GM12878 (cell line): ENCODE measurements around the gene NCKAP5L. TPM values are rescaled to one million over a fixed set of nuclear protein-coding genes. Genes with fewer than 3 reads are reported as not detected.

Source experiments
- CBFB ChIP-seq: IDR thresholded peaks from 2 replicates; pipeline ENCODE4 v1.6.1; 2016; ENCODE audit warnings: antibody characterized with exemption, low read depth
- DPF2 ChIP-seq: fragments of 450-650 bp; IDR thresholded peaks from 2 replicates; pipeline ENCODE4 v1.6.1; 2017; ENCODE audit warnings: mild to moderate bottlenecking
- FOS ChIP-seq: IDR thresholded peaks from 3 replicates; pipeline ENCODE4 v1.6.1; 2011; ENCODE audit warnings: borderline replicate concordance; ENCODE audit not compliant: insufficient read length; ENCODE audit errors: extremely low read depth
- GATAD2B ChIP-seq: fragments of 450-650 bp; conservative IDR thresholded peaks from 2 replicates; pipeline ENCODE4 v1.6.1; 2017; ENCODE audit warnings: low read depth, mild to moderate bottlenecking, moderate library complexity
- SPI1 ChIP-seq: IDR thresholded peaks from 2 replicates; pipeline ENCODE4 v1.6.1; 2011; ENCODE audit warnings: low read depth, mild to moderate bottlenecking, low read length, moderate library complexity, borderline replicate concordance; ENCODE audit not compliant: insufficient read depth
- polyA plus RNA-seq, 11 experiments: library from polyadenylated mRNA; depleted of rRNA in 4 of 11; unstranded in 6 of 11; stranded (reverse) in 5 of 11; fragments of >200 nt; fragmentation: Nextera tagmentation in 4 of 11; fragmentation: Illumina TruSeq in 1 of 11; extraction: Ambion mirVana in 4 of 11; extraction: Trizol in 1 of 11; gene quantifications; 1 replicate in 1 of 11; 2 replicates in 10 of 11; pipeline versions ENCODE4 v1.2.1 to v1.2.3, GENCODE V29; 2011 to 2016; ENCODE audit warnings: inconsistent platforms in 2 of 11, missing spikeins in 2 of 11, low read depth in 1 of 11
- total RNA-seq, 4 experiments: library from RNA; depleted of rRNA in 3 of 4; stranded (reverse); fragments of >200 nt in 3 of 4; fragmentation: Illumina TruSeq in 1 of 4; extraction: Trizol in 1 of 4; gene quantifications; 2 replicates each; pipeline versions ENCODE4 v1.2.1 to v1.2.3, GENCODE V29; 2013 to 2021
- TF ChIP-seq, protein P1 (sequence below): fragments of 450-650 bp; formaldehyde crosslinking; IDR thresholded peaks from 2 replicates; pipeline ENCODE4 v1.4.0; 2022; ENCODE audit warnings: mild to moderate bottlenecking, moderate library complexity
- TF ChIP-seq, protein P2 (sequence below): fragments of 450-650 bp; conservative IDR thresholded peaks from 2 replicates; pipeline ENCODE4 v1.6.1; 2017; ENCODE audit warnings: mild to moderate bottlenecking, moderate library complexity
- TF ChIP-seq, protein P3 (sequence below): fragments of 450-650 bp; IDR thresholded peaks from 2 replicates; pipeline ENCODE4 v1.6.1; 2016; ENCODE audit warnings: mild to moderate bottlenecking, moderate library complexity, borderline replicate concordance

Gene NCKAP5L
- total and polyA plus RNA-seq, 10 of the 15 experiments (the other 5 are each of a cell fraction or from before 2014, with no cell fraction given) = 0.03 to 15.8 (median 4.4) TPM

DNA sequence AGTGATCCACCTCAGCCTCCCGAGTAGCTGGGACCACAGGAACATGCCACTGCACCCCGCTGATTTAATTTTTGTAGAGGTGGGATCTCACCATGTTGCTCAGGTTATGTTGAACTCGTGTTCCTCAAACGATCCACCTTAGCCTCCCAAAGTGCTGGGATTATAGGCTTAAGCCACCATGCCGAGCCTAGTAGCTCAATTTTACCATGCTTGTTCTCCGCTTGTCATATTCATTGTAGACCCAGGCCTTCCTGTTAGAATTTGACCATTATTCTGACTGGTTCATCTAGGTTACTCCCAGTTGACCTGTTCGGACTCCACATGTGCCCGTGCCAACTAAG is 62.1 kb downstream of the NCKAP5L start (continued):
- no peak for TF ChIP-seq CBFB
- TF ChIP-seq, protein P1, sequence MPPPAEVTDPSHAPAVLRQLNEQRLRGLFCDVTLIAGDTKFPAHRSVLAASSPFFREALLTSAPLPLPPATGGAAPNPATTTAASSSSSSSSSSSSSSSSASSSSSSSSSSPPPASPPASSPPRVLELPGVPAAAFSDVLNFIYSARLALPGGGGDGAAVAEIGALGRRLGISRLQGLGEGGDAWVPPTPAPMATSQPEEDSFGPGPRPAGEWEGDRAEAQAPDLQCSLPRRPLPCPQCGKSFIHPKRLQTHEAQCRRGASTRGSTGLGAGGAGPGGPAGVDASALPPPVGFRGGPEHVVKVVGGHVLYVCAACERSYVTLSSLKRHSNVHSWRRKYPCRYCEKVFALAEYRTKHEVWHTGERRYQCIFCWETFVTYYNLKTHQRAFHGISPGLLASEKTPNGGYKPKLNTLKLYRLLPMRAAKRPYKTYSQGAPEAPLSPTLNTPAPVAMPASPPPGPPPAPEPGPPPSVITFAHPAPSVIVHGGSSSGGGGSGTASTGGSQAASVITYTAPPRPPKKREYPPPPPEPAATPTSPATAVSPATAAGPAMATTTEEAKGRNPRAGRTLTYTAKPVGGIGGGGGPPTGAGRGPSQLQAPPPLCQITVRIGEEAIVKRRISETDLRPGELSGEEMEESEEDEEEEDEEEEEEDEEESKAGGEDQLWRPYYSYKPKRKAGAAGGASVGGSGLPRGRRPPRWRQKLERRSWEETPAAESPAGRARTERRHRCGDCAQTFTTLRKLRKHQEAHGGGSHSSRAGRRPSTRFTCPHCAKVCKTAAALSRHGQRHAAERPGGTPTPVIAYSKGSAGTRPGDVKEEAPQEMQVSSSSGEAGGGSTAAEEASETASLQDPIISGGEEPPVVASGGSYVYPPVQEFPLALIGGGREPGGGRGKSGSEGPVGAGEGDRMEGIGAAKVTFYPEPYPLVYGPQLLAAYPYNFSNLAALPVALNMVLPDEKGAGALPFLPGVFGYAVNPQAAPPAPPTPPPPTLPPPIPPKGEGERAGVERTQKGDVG (CRISPR knock-in tag) = no peak
- TF ChIP-seq FOS = no peak
- TF ChIP-seq, protein P2, sequence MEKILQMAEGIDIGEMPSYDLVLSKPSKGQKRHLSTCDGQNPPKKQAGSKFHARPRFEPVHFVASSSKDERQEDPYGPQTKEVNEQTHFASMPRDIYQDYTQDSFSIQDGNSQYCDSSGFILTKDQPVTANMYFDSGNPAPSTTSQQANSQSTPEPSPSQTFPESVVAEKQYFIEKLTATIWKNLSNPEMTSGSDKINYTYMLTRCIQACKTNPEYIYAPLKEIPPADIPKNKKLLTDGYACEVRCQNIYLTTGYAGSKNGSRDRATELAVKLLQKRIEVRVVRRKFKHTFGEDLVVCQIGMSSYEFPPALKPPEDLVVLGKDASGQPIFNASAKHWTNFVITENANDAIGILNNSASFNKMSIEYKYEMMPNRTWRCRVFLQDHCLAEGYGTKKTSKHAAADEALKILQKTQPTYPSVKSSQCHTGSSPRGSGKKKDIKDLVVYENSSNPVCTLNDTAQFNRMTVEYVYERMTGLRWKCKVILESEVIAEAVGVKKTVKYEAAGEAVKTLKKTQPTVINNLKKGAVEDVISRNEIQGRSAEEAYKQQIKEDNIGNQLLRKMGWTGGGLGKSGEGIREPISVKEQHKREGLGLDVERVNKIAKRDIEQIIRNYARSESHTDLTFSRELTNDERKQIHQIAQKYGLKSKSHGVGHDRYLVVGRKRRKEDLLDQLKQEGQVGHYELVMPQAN = no peak
- TF ChIP-seq GATAD2B = no peak
- TF ChIP-seq SPI1 = no peak
- TF ChIP-seq DPF2 = no peak
- TF ChIP-seq, protein P3, sequence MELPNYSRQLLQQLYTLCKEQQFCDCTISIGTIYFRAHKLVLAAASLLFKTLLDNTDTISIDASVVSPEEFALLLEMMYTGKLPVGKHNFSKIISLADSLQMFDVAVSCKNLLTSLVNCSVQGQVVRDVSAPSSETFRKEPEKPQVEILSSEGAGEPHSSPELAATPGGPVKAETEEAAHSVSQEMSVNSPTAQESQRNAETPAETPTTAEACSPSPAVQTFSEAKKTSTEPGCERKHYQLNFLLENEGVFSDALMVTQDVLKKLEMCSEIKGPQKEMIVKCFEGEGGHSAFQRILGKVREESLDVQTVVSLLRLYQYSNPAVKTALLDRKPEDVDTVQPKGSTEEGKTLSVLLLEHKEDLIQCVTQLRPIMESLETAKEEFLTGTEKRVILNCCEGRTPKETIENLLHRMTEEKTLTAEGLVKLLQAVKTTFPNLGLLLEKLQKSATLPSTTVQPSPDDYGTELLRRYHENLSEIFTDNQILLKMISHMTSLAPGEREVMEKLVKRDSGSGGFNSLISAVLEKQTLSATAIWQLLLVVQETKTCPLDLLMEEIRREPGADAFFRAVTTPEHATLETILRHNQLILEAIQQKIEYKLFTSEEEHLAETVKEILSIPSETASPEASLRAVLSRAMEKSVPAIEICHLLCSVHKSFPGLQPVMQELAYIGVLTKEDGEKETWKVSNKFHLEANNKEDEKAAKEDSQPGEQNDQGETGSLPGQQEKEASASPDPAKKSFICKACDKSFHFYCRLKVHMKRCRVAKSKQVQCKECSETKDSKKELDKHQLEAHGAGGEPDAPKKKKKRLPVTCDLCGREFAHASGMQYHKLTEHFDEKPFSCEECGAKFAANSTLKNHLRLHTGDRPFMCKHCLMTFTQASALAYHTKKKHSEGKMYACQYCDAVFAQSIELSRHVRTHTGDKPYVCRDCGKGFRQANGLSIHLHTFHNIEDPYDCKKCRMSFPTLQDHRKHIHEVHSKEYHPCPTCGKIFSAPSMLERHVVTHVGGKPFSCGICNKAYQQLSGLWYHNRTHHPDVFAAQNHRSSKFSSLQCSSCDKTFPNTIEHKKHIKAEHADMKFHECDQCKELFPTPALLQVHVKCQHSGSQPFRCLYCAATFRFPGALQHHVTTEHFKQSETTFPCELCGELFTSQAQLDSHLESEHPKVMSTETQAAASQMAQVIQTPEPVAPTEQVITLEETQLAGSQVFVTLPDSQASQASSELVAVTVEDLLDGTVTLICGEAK = no peak
